Neural crest cell (in vitro differentiated cells): ENCODE data around the gene EHD2. TPM values are rescaled to one million over a fixed set of nuclear protein-coding genes. Genes with fewer than 3 reads are reported as not detected.
"Not testable (repeated sequence)": the region's sequence is repeated elsewhere in the genome, so short reads cannot be mapped to it uniquely, and the experiment has no call there.

ENCODE experiments used
- DNase-seq: peaks from one replicate; pipeline ENCODE4 v3.0.0; 2021; ENCODE audit warnings: low read depth, mixed read lengths, low spot score
- H3K27ac Mint-ChIP-seq: one replicate; pipeline ENCODE4 v1.8.0; 2021; ENCODE audit warnings: mild to moderate bottlenecking, mixed read lengths; ENCODE audit not compliant: unreplicated experiment
- H3K27me3 Mint-ChIP-seq: 2 replicates; pipeline ENCODE4 v1.8.0; 2021; ENCODE audit warnings: low read depth, mild to moderate bottlenecking, mixed read lengths
- H3K36me3 Mint-ChIP-seq: 2 replicates; pipeline ENCODE4 v1.8.0; 2021; ENCODE audit warnings: low read depth, mild to moderate bottlenecking, mixed read lengths
- H3K4me1 Mint-ChIP-seq: 2 replicates; pipeline ENCODE4 v1.8.0; 2021; ENCODE audit warnings: mixed read lengths
- H3K4me3 Mint-ChIP-seq: one replicate; pipeline ENCODE4 v1.8.0; 2021; ENCODE audit warnings: mild to moderate bottlenecking, mixed read lengths
- H3K9me3 Mint-ChIP-seq: 2 replicates; pipeline ENCODE4 v1.8.0; 2021; ENCODE audit warnings: mixed read lengths
- total RNA-seq: library from RNA; stranded (reverse); gene quantifications from 2 replicates; pipeline ENCODE4 v1.2.1, GENCODE V29; 2021
- TF ChIP-seq, protein P1 (sequence below): fragments of 200-600 bp; sonication (generic); conservative IDR thresholded peaks from 2 replicates; pipeline ENCODE4 v1.5.0; 2021; ENCODE audit warnings: antibody characterized with exemption, mild to moderate bottlenecking

EHD2 gene
- total RNA-seq, 1 donor from 2014 or later: 0.47 TPM

DNA sequence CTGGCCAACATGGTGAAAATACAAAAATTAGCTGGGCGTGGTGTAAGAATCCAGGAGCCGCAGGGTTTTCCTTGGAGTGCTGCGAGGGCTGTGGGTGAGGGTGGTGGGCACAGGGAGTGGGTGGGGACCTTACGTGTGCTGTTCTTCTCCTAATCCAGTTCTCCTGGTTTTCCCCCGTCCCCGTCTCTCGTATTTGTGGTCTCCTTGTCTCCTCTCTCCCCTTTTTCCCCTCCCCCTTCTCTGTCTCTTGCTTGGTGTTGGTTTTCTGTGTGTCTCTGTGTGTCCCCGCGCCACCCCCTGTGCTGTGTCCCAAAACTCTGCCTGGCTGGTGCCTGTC is 67.0 kb downstream of the EHD2 start:
- TF ChIP-seq, protein P1, sequence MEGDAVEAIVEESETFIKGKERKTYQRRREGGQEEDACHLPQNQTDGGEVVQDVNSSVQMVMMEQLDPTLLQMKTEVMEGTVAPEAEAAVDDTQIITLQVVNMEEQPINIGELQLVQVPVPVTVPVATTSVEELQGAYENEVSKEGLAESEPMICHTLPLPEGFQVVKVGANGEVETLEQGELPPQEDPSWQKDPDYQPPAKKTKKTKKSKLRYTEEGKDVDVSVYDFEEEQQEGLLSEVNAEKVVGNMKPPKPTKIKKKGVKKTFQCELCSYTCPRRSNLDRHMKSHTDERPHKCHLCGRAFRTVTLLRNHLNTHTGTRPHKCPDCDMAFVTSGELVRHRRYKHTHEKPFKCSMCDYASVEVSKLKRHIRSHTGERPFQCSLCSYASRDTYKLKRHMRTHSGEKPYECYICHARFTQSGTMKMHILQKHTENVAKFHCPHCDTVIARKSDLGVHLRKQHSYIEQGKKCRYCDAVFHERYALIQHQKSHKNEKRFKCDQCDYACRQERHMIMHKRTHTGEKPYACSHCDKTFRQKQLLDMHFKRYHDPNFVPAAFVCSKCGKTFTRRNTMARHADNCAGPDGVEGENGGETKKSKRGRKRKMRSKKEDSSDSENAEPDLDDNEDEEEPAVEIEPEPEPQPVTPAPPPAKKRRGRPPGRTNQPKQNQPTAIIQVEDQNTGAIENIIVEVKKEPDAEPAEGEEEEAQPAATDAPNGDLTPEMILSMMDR: no peak
- H3K4me1 Mint-ChIP-seq: peaks cover 21% of the 10 kb centered on the region
- H3K4me3 Mint-ChIP-seq: peak overlapping the region; percentile 78
- no peak overlapping the region for H3K27ac Mint-ChIP-seq
- no peaks in the 10 kb centered on the region for H3K27me3 Mint-ChIP-seq
- H3K9me3 Mint-ChIP-seq: no peaks in the 10 kb centered on the region
- H3K36me3 Mint-ChIP-seq: peaks cover 13% of the 10 kb centered on the region
- DNase-seq: no peak

GRCh38 chr19:47781590-47782262 is 68.5 kb downstream of the EHD2 start:
- H3K36me3 Mint-ChIP-seq: peaks cover 13% of the 10 kb centered on the region
- TF ChIP-seq, protein P1: no peak
- H3K9me3 Mint-ChIP-seq: no peaks in the 10 kb centered on the region
- peaks cover 16% of the 10 kb centered on the region for H3K4me1 Mint-ChIP-seq
- H3K4me3 Mint-ChIP-seq: no peak overlapping the region
- H3K27me3 Mint-ChIP-seq: no peaks in the 10 kb centered on the region
- no peak for DNase-seq
- peak overlapping the region; percentile 93 for H3K27ac Mint-ChIP-seq

DNA sequence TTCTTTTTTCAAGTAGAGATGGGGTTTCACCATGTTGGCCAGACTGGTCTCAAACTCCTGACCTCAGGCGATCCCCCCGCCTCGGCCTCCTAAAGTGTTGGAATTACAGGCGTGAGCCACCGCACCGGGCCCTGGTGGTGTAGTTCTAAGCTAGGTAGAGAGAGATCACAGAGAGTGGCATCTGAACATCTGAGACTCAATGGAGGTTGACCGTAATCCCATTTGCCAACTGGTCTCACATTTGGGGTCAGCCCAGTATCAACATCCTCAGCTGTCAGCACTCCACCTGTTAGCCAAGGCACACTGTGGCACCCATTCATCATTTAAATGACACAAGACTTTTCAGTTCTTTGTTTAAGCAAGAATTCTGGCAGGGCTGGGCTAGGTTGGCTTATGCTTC is 73.3 kb downstream of the EHD2 start:
- no peak overlapping the region for H3K4me3 Mint-ChIP-seq
- peaks cover 11% of the 10 kb centered on the region for H3K36me3 Mint-ChIP-seq
- H3K9me3 Mint-ChIP-seq: no peaks in the 10 kb centered on the region
- no peak for DNase-seq
- no peak overlapping the region for H3K27ac Mint-ChIP-seq
- H3K4me1 Mint-ChIP-seq: peaks cover 6% of the 10 kb centered on the region
- no peaks in the 10 kb centered on the region for H3K27me3 Mint-ChIP-seq
- TF ChIP-seq, protein P1: no peak

GRCh38 chr19:47787307-47787706 is 74.1 kb downstream of the EHD2 start:
- not testable (repeated sequence) for DNase-seq, H3K4me3 Mint-ChIP-seq, H3K27me3 Mint-ChIP-seq, H3K27ac Mint-ChIP-seq, H3K36me3 Mint-ChIP-seq, H3K9me3 Mint-ChIP-seq, H3K4me1 Mint-ChIP-seq

GRCh38 chr19:47789811-47790210 is 76.6 kb downstream of the EHD2 start:
- H3K27me3 Mint-ChIP-seq, H3K4me3 Mint-ChIP-seq, H3K27ac Mint-ChIP-seq, DNase-seq, H3K36me3 Mint-ChIP-seq, H3K9me3 Mint-ChIP-seq, H3K4me1 Mint-ChIP-seq: not testable (repeated sequence)

- Mint-ChIP-seq H3K36me3 (peaks cover 3% of the 10 kb centered on the region), H3K27ac (no peak overlapping the region), H3K4me3 (no peak overlapping the region), H3K9me3 (no peaks in the 10 kb centered on the region), H3K4me1 (peaks cover 6% of the 10 kb centered on the region), H3K27me3 (no peaks in the 10 kb centered on the region)
- TF ChIP-seq, protein P1: peak; percentile 78
- peak; percentile 96 for DNase-seq
These were observed 77.2 kb downstream of the EHD2 start for GRCh38 chr19:47790398-47790814.

- H3K36me3 Mint-ChIP-seq: peaks cover 3% of the 10 kb centered on the region
- no peaks in the 10 kb centered on the region for H3K9me3 Mint-ChIP-seq
- no peak overlapping the region for H3K4me3 Mint-ChIP-seq
- H3K4me1 Mint-ChIP-seq: peaks cover 6% of the 10 kb centered on the region
- no peak overlapping the region for H3K27ac Mint-ChIP-seq
- DNase-seq: no peak
- TF ChIP-seq, protein P1: no peak
- H3K27me3 Mint-ChIP-seq: peaks cover under 1% of the 10 kb centered on the region
These were observed 79.4 kb downstream of the EHD2 start for GRCh38 chr19:47792616-47793015.
